Ishikawa (cell line): Measurements from ENCODE around the gene GATAD2A.

Source experiments
- RAD21 ChIP-seq: IDR thresholded peaks from 2 replicates; pipeline ENCODE4 v1.6.1; 2012; ENCODE audit warnings: low read depth
- TEAD4 ChIP-seq: IDR thresholded peaks from 2 replicates; pipeline ENCODE4 v1.6.1; 2012
- USF1 ChIP-seq: IDR thresholded peaks from 2 replicates; pipeline ENCODE4 v1.6.1; 2012
- YY1 ChIP-seq: IDR thresholded peaks from 2 replicates; pipeline ENCODE4 v1.6.1; 2012; ENCODE audit warnings: low read depth
- ZBTB7A ChIP-seq: IDR thresholded peaks from 2 replicates; pipeline ENCODE4 v1.6.1; 2012; ENCODE audit warnings: low read depth

- TF ChIP-seq USF1 (no peak), ZBTB7A (no peak), RAD21 (no peak), TEAD4 (no peak), YY1 (no peak)
Observed at GRCh38 chr19:19409205-19409604, 3.7 kb downstream of the GATAD2A start.
